Suprapubic skin (tissue), 4 donors: ENCODE data around the gene ZNF335. TPM values are rescaled to one million over a fixed set of nuclear protein-coding genes. Genes with fewer than 3 reads are reported as not detected.

Experiments used
- DNase-seq, 2 donors: peaks; one replicate each; pipeline ENCODE4 v3.0.0-alpha.2; 2019; ENCODE audit warnings: low spot score in 2 of 2
- H3K27ac ChIP-seq: fragments of 200-600 bp; sonication (generic); one replicate; pipeline ENCODE4 v1.5.1; 2019
- H3K27me3 ChIP-seq: fragments of 200-600 bp; sonication (generic); one replicate; pipeline ENCODE4 v1.5.1; 2019
- H3K36me3 ChIP-seq: fragments of 200-600 bp; sonication (generic); one replicate; pipeline ENCODE4 v1.5.1; 2019
- H3K4me1 ChIP-seq: fragments of 200-600 bp; sonication (generic); one replicate; pipeline ENCODE4 v1.5.1; 2019
- H3K4me3 ChIP-seq: fragments of 200-600 bp; sonication (generic); one replicate; pipeline ENCODE4 v1.5.1; 2019; ENCODE audit warnings: mild to moderate bottlenecking
- H3K9me3 ChIP-seq: fragments of 200-600 bp; sonication (generic); one replicate; pipeline ENCODE4 v1.5.1; 2019
- EP300 ChIP-seq: sonication (generic); formaldehyde crosslinking; IDR thresholded peaks from one replicate; pipeline ENCODE4 v1.6.1; 2017; ENCODE audit warnings: antibody characterized with exemption
- POLR2A ChIP-seq, 2 donors: fragments of 450-650 bp; IDR thresholded peaks; one replicate each; pipeline ENCODE4 v1.6.1; 2017; ENCODE audit warnings: antibody characterized with exemption in 2 of 2, mild to moderate bottlenecking in 2 of 2, moderate library complexity in 2 of 2
- POLR2AphosphoS5 ChIP-seq, 3 donors: sonication (generic); formaldehyde crosslinking; IDR thresholded peaks; one replicate each; pipeline ENCODE4 v1.6.1; 2017; ENCODE audit warnings: antibody characterized with exemption in 3 of 3
- WGBS: methylation state at CpG from one replicate; pipeline ENCODE4 v1.1.5; 2018; 5-methylcytosine and 5-hydroxymethylcytosine counted together
- total RNA-seq, 4 donors: library from RNA; depleted of rRNA; stranded (reverse); fragments of >200 nt; gene quantifications; one replicate each; pipeline ENCODE4 v1.1.0, GENCODE V29; 2016
- TF ChIP-seq, protein P1 (sequence below), 2 donors: fragments of 200-600 bp in 1 of 2; fragments of 450-650 bp in 1 of 2; sonication (generic) in 1 of 2; IDR thresholded peaks; one replicate each; pipeline ENCODE4 v1.5.1; 2016 to 2019; ENCODE audit warnings: antibody characterized with exemption in 2 of 2, mild to moderate bottlenecking in 1 of 2, moderate library complexity in 1 of 2

Gene ZNF335
- total RNA-seq, 4 donors from 2014 or later: 25.8 to 62.6 (median 35.1) TPM

DNA sequence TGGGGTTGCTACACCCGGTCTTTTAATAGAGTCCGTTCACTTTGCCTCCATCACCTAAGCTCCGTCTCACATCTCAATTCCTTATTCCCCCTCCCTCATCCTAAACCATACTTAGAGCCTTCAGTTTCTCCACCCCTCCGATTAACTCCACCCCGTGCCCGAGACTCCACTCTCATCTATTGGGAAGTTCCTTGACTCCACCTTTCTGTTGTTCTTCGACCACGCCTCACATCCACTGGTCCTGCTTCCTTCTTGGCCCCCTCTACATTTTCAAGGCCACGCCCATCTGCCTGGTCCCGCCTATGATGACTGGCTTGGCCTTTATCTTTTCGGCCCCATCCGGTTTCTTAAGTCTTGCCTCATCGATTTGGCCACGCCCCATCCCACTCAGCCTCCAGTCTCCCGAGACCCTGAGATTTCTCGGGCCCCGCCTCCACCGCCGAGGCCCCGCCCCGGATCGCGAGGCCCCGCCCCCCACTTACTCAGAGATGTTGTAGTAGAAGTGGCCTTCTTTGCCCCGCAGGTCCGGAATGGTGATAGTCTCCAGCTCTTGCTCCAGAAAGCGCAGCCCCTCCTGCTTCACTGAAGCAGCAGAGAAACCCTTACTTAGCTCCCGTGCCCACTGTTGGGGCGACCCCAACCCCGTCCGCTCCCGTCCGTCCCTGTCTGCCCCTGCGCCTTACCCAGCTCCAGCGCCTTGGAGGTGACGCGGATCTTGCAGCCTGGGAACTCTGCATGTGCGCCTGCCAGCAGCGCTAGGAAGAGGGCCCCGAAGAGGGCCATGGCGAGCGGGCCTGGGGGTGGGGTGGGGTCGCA lies 61.1 kb downstream of the ZNF335 start:
- peaks cover 31% of the 10 kb centered on the region for H3K4me1 ChIP-seq
- DNase-seq: peak; percentile 99
- H3K27me3 ChIP-seq: no peaks in the 10 kb centered on the region
- peaks cover 27% of the 10 kb centered on the region for H3K36me3 ChIP-seq
- WGBS: 4% methylated on average over 25 of the region's 43 CpGs
- peak overlapping the region; percentile 56 for H3K4me3 ChIP-seq
- no peak for TF ChIP-seq POLR2A (IDR thresholded peaks at IDR 0.05)
- TF ChIP-seq, protein P1, sequence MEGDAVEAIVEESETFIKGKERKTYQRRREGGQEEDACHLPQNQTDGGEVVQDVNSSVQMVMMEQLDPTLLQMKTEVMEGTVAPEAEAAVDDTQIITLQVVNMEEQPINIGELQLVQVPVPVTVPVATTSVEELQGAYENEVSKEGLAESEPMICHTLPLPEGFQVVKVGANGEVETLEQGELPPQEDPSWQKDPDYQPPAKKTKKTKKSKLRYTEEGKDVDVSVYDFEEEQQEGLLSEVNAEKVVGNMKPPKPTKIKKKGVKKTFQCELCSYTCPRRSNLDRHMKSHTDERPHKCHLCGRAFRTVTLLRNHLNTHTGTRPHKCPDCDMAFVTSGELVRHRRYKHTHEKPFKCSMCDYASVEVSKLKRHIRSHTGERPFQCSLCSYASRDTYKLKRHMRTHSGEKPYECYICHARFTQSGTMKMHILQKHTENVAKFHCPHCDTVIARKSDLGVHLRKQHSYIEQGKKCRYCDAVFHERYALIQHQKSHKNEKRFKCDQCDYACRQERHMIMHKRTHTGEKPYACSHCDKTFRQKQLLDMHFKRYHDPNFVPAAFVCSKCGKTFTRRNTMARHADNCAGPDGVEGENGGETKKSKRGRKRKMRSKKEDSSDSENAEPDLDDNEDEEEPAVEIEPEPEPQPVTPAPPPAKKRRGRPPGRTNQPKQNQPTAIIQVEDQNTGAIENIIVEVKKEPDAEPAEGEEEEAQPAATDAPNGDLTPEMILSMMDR (IDR thresholded peaks at IDR 0.05): no peak
- peak in 1 of 3 donors; percentile 3 for TF ChIP-seq POLR2AphosphoS5 (IDR thresholded peaks at IDR 0.05)
- H3K9me3 ChIP-seq: no peaks in the 10 kb centered on the region
- peak overlapping the region; percentile 84 for H3K27ac ChIP-seq

DNA sequence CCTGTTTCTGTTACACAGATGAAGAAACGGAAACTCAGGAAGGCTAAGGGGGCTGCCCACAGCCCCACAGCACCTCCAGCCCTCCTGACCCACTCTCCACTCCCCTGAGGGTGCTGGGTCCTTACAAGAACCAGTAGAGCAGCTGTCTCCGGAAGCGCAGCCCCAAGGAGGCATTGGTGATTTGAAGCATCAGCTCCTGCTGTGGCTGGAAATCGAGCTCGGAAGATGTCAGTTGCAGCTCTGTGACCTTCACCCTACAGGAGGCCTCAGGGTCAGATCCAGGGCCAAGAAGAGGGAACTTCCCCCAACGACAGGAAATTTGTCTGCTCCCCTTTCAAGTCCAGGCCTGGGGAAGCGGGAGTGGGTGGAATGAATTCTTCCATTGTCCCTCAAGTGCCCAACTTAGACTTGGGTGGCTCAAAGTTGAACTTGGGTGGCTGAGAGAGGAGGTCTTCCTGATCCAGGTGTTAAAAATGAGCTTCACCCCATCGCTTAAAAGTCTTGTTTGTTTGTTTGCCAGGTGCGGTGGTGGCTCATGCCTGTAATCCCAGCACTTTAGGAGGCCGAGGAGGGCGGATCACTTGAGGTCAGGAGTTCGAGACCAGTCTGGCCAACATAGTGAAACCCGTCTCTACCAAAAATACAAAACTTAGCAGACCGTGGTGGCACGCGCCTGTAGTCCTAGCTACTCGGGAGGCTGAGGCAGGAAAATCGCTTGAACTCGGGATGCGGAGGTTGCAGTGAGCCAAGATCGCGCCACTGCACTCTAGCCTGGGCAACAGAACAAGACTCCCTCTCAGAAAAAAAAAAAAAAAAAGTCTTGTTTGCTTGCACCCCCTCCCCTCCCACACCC lies 62.0 kb downstream of the ZNF335 start:
- Histone ChIP-seq H3K4me3 (peak overlapping the region; percentile 56), H3K36me3 (peaks cover 35% of the 10 kb centered on the region), H3K9me3 (no peaks in the 10 kb centered on the region), H3K27ac (no peak overlapping the region), H3K27me3 (no peaks in the 10 kb centered on the region), H3K4me1 (peaks cover 31% of the 10 kb centered on the region)
- DNase-seq: no peak
- WGBS: 82% methylated on average over 21 of the region's 22 CpGs
- no peak for TF ChIP-seq POLR2A (IDR thresholded peaks at IDR 0.05)
- no peak for TF ChIP-seq POLR2AphosphoS5 (IDR thresholded peaks at IDR 0.05)
- no peak for TF ChIP-seq EP300
- TF ChIP-seq, protein P1 (IDR thresholded peaks at IDR 0.05): no peak

DNA sequence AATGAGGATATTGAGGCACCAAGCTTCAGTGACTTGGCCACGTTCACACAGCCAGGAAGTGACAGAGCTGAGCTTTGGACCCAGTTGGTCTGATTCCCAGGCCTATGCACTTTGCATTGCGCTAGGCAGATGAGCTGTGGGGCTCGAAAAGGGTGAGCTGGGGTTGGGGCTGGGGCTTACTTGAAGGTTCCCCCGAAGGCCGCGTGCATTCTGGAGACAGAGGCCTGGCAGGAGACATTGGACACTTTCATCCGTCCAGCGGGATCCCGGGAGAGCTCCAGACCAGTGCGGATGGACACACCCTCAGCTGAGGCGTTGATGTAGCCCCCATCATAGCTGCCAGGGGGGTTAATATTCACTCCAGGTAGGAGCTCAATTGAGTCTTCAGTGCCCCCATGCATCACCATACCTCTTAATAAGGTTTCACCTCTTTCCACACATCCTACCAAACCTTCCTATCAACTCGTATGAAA lies 62.6 kb downstream of the ZNF335 start:
- H3K4me1 ChIP-seq: peaks cover 31% of the 10 kb centered on the region
- peaks cover 41% of the 10 kb centered on the region for H3K36me3 ChIP-seq
- H3K9me3 ChIP-seq: no peaks in the 10 kb centered on the region
- no peaks in the 10 kb centered on the region for H3K27me3 ChIP-seq
- TF ChIP-seq POLR2AphosphoS5 (IDR thresholded peaks at IDR 0.05) (no peak), POLR2A (IDR thresholded peaks at IDR 0.05) (no peak), EP300 (no peak)
- TF ChIP-seq, protein P1 (IDR thresholded peaks at IDR 0.05): no peak
- H3K27ac ChIP-seq: no peak overlapping the region
- H3K4me3 ChIP-seq: no peak overlapping the region
- WGBS: 92% methylated on average over 12 of the region's 12 CpGs
- no peak for DNase-seq

DNA sequence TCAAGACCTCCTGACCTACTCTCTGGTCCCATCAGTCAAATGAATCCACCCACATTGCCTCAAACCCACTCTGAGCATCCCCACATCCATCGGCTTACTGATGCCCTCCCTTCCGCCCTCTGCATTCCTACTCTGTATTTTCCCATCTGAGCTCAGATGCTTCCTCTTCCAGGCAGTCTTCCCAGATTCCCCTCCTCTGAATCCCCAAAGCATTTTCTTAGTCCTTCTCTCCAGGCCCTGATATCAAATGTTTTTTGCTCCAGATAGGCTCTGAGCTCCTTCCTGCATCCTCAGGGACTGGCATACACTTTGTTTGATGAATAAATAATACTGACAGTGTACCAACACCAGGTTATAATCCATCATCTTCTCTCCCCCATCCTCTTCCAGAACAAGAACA lies 63.9 kb downstream of the ZNF335 start:
- no peak for DNase-seq
- Histone ChIP-seq H3K27me3 (no peaks in the 10 kb centered on the region), H3K4me1 (peaks cover 31% of the 10 kb centered on the region), H3K9me3 (no peaks in the 10 kb centered on the region), H3K4me3 (no peak overlapping the region), H3K36me3 (peaks cover 49% of the 10 kb centered on the region), H3K27ac (no peak overlapping the region)
- TF ChIP-seq POLR2AphosphoS5 (IDR thresholded peaks at IDR 0.05) (no peak), EP300 (no peak), POLR2A (IDR thresholded peaks at IDR 0.05) (no peak)
- TF ChIP-seq, protein P1 (IDR thresholded peaks at IDR 0.05): no peak
- 100% methylated on average over 2 of the region's 2 CpGs for WGBS
